Fibroblast of pulmonary artery (primary cell): ENCODE measurements around the gene EFCAB6.

Experiments used
- DNase-seq: peaks from one replicate; pipeline ENCODE4 v3.0.0-alpha.2; 2010; ENCODE audit warnings: low read depth
- H3K4me3 ChIP-seq: replicated peaks from 2 replicates; pipeline ENCODE4 v1.5.1; 2011; ENCODE audit warnings: low read depth, mild to moderate bottlenecking, control low read depth, low read length, moderate library complexity
- CTCF ChIP-seq: IDR thresholded peaks from 2 replicates; pipeline ENCODE4 v1.5.1; 2011; ENCODE audit warnings: mild to moderate bottlenecking, control low read depth, low read length, inconsistent platforms; ENCODE audit errors: missing control alignments

The EFCAB6 gene

GRCh38 chr22:43580271-43580750, 231.8 kb downstream of the EFCAB6 start:
- no peak for TF ChIP-seq CTCF
- H3K4me3 ChIP-seq = no peak overlapping the region

GRCh38 chr22:43574738-43575137, 237.4 kb downstream of the EFCAB6 start:
- no peak for DNase-seq
- H3K4me3 ChIP-seq = no peak overlapping the region
- no peak for TF ChIP-seq CTCF

More at GRCh38 chr22:43580271-43580750, 231.8 kb downstream of the EFCAB6 start:
- no peak for DNase-seq

- no peak for TF ChIP-seq CTCF
- H3K4me3 ChIP-seq = no peak overlapping the region
- DNase-seq = no peak
Observed at GRCh38 chr22:43572710-43573109, 239.4 kb downstream of the EFCAB6 start.

- no peak for DNase-seq
- no peak for TF ChIP-seq CTCF
- no peak overlapping the region for H3K4me3 ChIP-seq
Observed at GRCh38 chr22:43571181-43571580, 240.9 kb downstream of the EFCAB6 start.

GRCh38 chr22:43570531-43571165, 241.5 kb downstream of the EFCAB6 start:
- TF ChIP-seq CTCF = no peak
- H3K4me3 ChIP-seq = no peak overlapping the region
- DNase-seq = no peak

- no peak for TF ChIP-seq CTCF
- no peak for DNase-seq
- H3K4me3 ChIP-seq = no peak overlapping the region
Observed at GRCh38 chr22:43569111-43569510, 243.0 kb downstream of the EFCAB6 start.
